Caco-2 (cell line): ENCODE results near the gene CAPN5. TPM values are rescaled to one million over a fixed set of nuclear protein-coding genes. Genes with fewer than 3 reads are reported as not detected.

Source experiments
- BruUV-seq: library from RNA; stranded (reverse); fragments of 400-500 nt; replicated peaks from 2 replicates; lab custom pipeline; 2021; lab: Mats Ljungman, UMichigan
- CTCF ChIA-PET: fragments of 300-600 bp; sonication (Branson Sonifier 250); formaldehyde crosslinking; loops from one replicate; lab custom pipeline; 2022; ENCODE audit warnings: antibody characterized with exemption; lab: Charles Lee
- POLR2A ChIA-PET: fragments of 300-600 bp; sonication (Branson Sonifier 250); formaldehyde crosslinking; loops from one replicate; lab custom pipeline; 2022; ENCODE audit warnings: antibody characterized with exemption; lab: Charles Lee
- DNase-seq, 2 experiments: peaks; one replicate each; pipeline versions ENCODE4 v3.0.0 to v3.0.0-alpha.2; 2020 to 2022
- H3K27me3 ChIP-seq: replicated peaks from 2 replicates; pipeline ENCODE4 v1.6.0; 2011; ENCODE audit warnings: low read length; ENCODE audit not compliant: control insufficient read depth, insufficient read depth
- H3K36me3 ChIP-seq: 2 replicates; pipeline ENCODE4 v1.5.1; 2011; ENCODE audit warnings: low read length; ENCODE audit not compliant: control insufficient read depth, insufficient read depth
- H3K4me1 ChIP-seq: fragments of 250-450 bp; sonication (Bioruptor Pico); 2 replicates; pipeline ENCODE4 v1.5.1; 2020; ENCODE audit warnings: mild to moderate bottlenecking
- H3K4me3 ChIP-seq: 2 replicates; pipeline ENCODE4 v1.5.1; 2011; ENCODE audit warnings: low read depth, mild to moderate bottlenecking, control low read depth, low read length
- H3K9me3 ChIP-seq: fragments of 250-450 bp; sonication (Bioruptor Pico); 2 replicates; pipeline ENCODE4 v1.5.1; 2020; ENCODE audit warnings: mild to moderate bottlenecking, moderate library complexity
- H3K27ac Mint-ChIP-seq: one replicate; pipeline ENCODE4 v1.8.0; 2022; ENCODE audit warnings: mixed read lengths; ENCODE audit not compliant: unreplicated experiment
- H3K27me3 Mint-ChIP-seq: one replicate; pipeline ENCODE4 v1.8.0; 2022; ENCODE audit warnings: mixed read lengths; ENCODE audit not compliant: insufficient read depth, unreplicated experiment
- H3K36me3 Mint-ChIP-seq: one replicate; pipeline ENCODE4 v1.8.0; 2022; ENCODE audit warnings: mild to moderate bottlenecking, mixed read lengths; ENCODE audit not compliant: insufficient read depth, unreplicated experiment
- H3K4me1 Mint-ChIP-seq: one replicate; pipeline ENCODE4 v1.8.0; 2022; ENCODE audit warnings: low read depth, mixed read lengths; ENCODE audit not compliant: unreplicated experiment
- H3K4me3 Mint-ChIP-seq: one replicate; pipeline ENCODE4 v1.8.0; 2022; ENCODE audit warnings: mild to moderate bottlenecking, moderate library complexity, mixed read lengths; ENCODE audit not compliant: unreplicated experiment
- H3K9me3 Mint-ChIP-seq: one replicate; pipeline ENCODE4 v1.8.0; 2022; ENCODE audit warnings: mixed read lengths; ENCODE audit not compliant: unreplicated experiment
- intact Hi-C: fragments of 100-400 bp; cut with micrococcal nuclease; formaldehyde crosslinking; loops from one replicate; pipeline ENCODE4 v1.10.0; 2022; ENCODE audit not compliant: unreplicated experiment
- total RNA-seq: library from RNA; stranded (reverse); gene quantifications from 2 replicates; pipeline ENCODE4 v1.2.3, GENCODE V29; 2022
- TF ChIP-seq, protein P1 (sequence below), 2 experiments: fragments of 200-600 bp in 1 of 2; IDR thresholded peaks; 1 replicate in 1 of 2; 2 replicates in 1 of 2; pipeline versions ENCODE4 v1.5.1 to v1.8.0; 2011 to 2022; ENCODE audit warnings: antibody characterized with exemption in 1 of 2, control low read depth in 1 of 2, inconsistent platforms in 1 of 2, low read depth in 1 of 2, low read length in 1 of 2, mild to moderate bottlenecking in 1 of 2, moderate library complexity in 1 of 2; ENCODE audit not compliant: insufficient read depth in 1 of 2, severe bottlenecking in 1 of 2, unreplicated experiment in 1 of 2

The CAPN5 gene
- total RNA-seq, 1 experiment from 2014 or later: 21.2 TPM

DNA sequence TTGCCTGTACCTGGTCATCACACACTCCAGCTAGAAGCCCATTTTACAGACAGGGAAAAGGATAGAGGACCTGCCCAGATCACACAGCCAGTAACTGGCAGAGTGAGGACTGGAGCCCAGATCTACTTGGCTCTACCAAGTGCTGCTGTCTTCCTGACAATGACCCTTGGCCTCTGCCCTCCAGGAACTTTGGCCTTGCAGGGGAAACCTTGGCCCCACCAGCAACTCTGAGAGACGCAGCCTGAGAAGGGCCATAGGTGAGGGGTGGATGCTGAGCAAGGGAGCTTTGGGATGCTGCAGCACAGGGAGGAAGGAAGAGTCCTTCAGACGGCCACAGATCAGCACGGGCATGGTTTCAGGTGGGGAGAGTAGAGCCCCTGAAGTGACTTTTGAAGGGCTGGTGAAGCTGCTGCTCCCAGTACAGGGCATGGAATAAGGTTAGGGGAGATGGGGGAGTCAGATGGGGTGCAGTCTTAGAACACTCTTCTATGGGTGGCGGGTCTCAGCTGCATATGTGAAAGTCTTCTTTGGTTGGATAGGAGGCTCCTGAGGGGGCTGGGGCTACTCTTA, 2.0 kb upstream of the CAPN5 start:
- intact Hi-C loops: no loop called here
- Histone ChIP-seq H3K4me1 (peaks cover 26% of the 10 kb centered on the region), H3K36me3 (no peaks in the 10 kb centered on the region), H3K27me3 (no peaks in the 10 kb centered on the region), H3K9me3 (peaks cover 13% of the 10 kb centered on the region; the same call in 1 of the 2 replicates), H3K4me3 (no peak overlapping the region)
- H3K27me3 Mint-ChIP-seq: no peaks in the 10 kb centered on the region
- no peak overlapping the region for H3K27ac Mint-ChIP-seq
- POLR2A ChIA-PET: interaction anchor here (0.6 kb wide), 1 partner anchor 208 kb away, joined by 6 read pairs; no protein-coding TSS in a partner anchor
- H3K4me3 Mint-ChIP-seq: no peak overlapping the region
- peaks cover 9% of the 10 kb centered on the region for H3K36me3 Mint-ChIP-seq
- TF ChIP-seq, protein P1, sequence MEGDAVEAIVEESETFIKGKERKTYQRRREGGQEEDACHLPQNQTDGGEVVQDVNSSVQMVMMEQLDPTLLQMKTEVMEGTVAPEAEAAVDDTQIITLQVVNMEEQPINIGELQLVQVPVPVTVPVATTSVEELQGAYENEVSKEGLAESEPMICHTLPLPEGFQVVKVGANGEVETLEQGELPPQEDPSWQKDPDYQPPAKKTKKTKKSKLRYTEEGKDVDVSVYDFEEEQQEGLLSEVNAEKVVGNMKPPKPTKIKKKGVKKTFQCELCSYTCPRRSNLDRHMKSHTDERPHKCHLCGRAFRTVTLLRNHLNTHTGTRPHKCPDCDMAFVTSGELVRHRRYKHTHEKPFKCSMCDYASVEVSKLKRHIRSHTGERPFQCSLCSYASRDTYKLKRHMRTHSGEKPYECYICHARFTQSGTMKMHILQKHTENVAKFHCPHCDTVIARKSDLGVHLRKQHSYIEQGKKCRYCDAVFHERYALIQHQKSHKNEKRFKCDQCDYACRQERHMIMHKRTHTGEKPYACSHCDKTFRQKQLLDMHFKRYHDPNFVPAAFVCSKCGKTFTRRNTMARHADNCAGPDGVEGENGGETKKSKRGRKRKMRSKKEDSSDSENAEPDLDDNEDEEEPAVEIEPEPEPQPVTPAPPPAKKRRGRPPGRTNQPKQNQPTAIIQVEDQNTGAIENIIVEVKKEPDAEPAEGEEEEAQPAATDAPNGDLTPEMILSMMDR (IDR thresholded peaks at IDR 0.05; ENCODE audit: insufficient read depth in 1 of 2, low read depth in 1 of 2, low read length in 1 of 2, severe bottlenecking in 1 of 2, unreplicated experiment in 1 of 2): no peak
- no TSS peak for BruUV-seq
- peak in 1 of 2 experiments; percentile 32 for DNase-seq
- H3K9me3 Mint-ChIP-seq: peaks cover 9% of the 10 kb centered on the region
- CTCF ChIA-PET: interaction anchor here (0.7 to 4.1 kb wide), 4 partner anchors 17 to 145 kb away, joined by 3 to 47 read pairs (median 3); no protein-coding TSS in a partner anchor
- H3K4me1 Mint-ChIP-seq: peaks cover 33% of the 10 kb centered on the region

DNA sequence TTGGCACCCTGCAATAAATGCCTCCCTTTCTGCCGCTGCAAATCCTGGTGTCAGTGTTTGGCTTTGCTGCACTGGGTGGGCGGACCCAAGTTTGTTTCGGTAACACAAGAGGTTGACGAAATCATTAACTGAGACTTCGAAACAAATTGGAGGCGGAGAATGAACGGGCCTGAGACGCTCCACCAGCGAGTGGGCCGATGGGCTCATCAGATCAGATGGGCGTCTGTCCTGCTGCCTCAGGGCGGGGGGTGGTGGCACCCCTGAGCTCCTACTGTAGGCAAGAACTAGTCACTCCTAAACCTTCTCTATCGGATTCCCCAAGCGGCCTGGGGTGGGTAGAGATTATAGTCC, 918 bp upstream of the CAPN5 start:
- TSS peak; percentile 32 for BruUV-seq
- intact Hi-C loops: loop anchor here (1.0 kb wide), 2 partner anchors 19 to 25 kb away; no protein-coding TSS in a partner anchor
- Mint-ChIP-seq H3K4me1 (peaks cover 28% of the 10 kb centered on the region), H3K27ac (peak overlapping the region; percentile 69), H3K4me3 (peak overlapping the region; percentile 88), H3K9me3 (peaks cover 3% of the 10 kb centered on the region), H3K36me3 (peaks cover 9% of the 10 kb centered on the region), H3K27me3 (no peaks in the 10 kb centered on the region)
- Histone ChIP-seq H3K4me1 (peaks cover 23% of the 10 kb centered on the region), H3K36me3 (no peaks in the 10 kb centered on the region), H3K9me3 (peaks cover 9% of the 10 kb centered on the region; the same call in 1 of the 2 replicates), H3K4me3 (peak overlapping the region; percentile 54), H3K27me3 (no peaks in the 10 kb centered on the region)
- ChIA-PET CTCF (interaction anchor here (0.6 to 4.1 kb wide), 5 partner anchors 18 to 344 kb away, joined by 3 to 47 read pairs (median 6); no protein-coding TSS in a partner anchor), POLR2A (no interaction called here)
- peak; percentile 39 to 48 for DNase-seq
- TF ChIP-seq, protein P1 (IDR thresholded peaks at IDR 0.05; ENCODE audit: insufficient read depth in 1 of 2, low read depth in 1 of 2, low read length in 1 of 2, severe bottlenecking in 1 of 2, unreplicated experiment in 1 of 2): no peak

DNA sequence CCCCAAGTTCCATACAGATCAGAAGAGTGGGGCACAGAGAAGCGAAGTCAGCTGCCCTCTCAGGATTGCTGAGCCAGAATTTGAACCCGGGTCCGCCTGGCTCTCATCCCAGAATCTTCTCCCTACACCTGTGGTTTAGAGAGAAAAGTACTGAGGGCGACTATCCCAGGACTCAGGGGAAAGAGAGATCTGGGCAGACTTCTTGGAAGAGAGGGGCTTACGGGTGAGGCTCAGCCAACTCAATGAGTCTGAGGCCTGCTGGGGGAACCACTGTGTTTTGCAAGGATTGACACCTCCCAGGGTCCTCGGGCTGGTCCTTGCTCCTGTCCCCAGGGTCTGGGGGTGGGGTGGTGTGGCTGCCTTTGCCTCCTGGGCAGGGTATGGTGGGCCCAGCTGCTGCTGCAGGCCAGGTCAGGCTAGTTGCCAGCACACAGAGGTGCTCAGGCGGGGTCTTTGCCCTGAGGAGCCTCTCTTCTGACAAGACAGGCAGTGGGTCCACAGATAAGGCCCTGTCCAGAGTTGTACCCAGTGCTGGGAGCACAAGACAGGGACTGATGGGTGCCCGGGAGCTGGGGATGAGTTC, 1.2 kb downstream of the CAPN5 start:
- peaks cover 16% of the 10 kb centered on the region for H3K4me1 ChIP-seq
- intact Hi-C loops: no loop called here
- Mint-ChIP-seq H3K4me3 (peak overlapping the region; percentile 88), H3K4me1 (peaks cover 28% of the 10 kb centered on the region), H3K9me3 (no peaks in the 10 kb centered on the region), H3K27ac (peak overlapping the region; percentile 65), H3K36me3 (peaks cover 7% of the 10 kb centered on the region), H3K27me3 (no peaks in the 10 kb centered on the region)
- BruUV-seq: no TSS peak
- POLR2A ChIA-PET: no interaction called here
- DNase-seq: peak in 1 of 2 experiments; percentile 38
- H3K36me3 ChIP-seq: no peaks in the 10 kb centered on the region
- CTCF ChIA-PET: interaction anchor here (1.6 kb wide), 1 partner anchor 148 kb away, joined by 8 read pairs; no protein-coding TSS in a partner anchor
- no peaks in the 10 kb centered on the region for H3K27me3 ChIP-seq
- TF ChIP-seq, protein P1 (IDR thresholded peaks at IDR 0.05; ENCODE audit: insufficient read depth in 1 of 2, low read depth in 1 of 2, low read length in 1 of 2, severe bottlenecking in 1 of 2, unreplicated experiment in 1 of 2): no peak
- peak overlapping the region; percentile 82 for H3K4me3 ChIP-seq
- H3K9me3 ChIP-seq: no peaks in the 10 kb centered on the region
